HS-27A (cell line): ENCODE measurements around the gene DET1.
A peak's percentile ranks its signal among the peaks of the same experiment; 100 is the strongest.

ENCODE experiments used
- DNase-seq: peaks from one replicate; pipeline ENCODE4 v3.0.0-alpha.2; 2012; ENCODE audit warnings: low read depth, missing footprints

DET1 gene

DNA sequence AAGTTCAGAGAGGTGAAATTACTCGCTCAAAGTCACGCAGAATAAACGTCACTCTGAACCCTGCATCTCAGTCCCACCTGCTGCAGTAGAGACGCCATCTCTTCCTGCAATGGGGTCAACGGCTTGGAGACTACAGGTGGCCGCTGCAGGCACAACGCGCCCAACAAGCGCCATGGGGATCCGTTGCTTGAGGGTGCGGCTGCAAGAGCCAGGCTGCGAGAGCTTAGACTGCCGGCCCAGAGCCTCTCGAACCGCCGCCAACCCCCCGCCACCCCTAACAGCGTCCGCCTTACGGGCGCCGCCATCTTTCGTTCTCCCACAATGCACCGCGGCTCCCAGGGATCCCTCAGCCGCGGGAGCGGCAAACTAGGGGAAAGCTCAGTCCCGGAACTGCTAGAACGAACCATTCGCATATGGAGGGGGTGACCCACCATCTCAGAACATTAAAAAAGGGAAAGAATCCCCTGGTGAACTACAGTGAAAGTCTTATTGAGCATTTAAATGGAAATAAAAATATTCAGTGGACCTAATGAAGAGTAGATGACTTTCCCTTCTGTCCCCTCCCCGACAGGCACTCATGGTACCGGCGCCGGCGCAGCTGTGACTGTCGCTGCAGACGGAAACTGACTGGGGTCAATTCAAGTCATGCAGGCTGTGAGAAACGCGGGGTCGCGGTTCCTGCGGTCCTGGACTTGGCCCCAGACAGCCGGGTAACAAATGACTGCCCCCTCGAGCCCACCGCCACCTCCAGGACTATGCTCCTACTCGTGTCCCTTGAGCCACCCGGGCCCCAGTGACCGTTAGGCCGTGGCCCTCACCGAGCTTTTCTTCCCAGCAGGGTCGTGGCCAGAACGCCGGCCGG is 79.2 kb downstream of the DET1 start, which contains the start of the genes MRPL46 and MRPS11:
Gene MRPL46, minus strand, starts transcription at position 316 of the 862 bp plus-strand sequence. Its CDS starts 11 bp downstream, at position 305.
Gene MRPS11, plus strand, starts transcription at position 636 of the 862 bp plus-strand sequence. Its CDS starts 10 bp downstream, at position 646.
- peak; percentile 87 for DNase-seq

DNA sequence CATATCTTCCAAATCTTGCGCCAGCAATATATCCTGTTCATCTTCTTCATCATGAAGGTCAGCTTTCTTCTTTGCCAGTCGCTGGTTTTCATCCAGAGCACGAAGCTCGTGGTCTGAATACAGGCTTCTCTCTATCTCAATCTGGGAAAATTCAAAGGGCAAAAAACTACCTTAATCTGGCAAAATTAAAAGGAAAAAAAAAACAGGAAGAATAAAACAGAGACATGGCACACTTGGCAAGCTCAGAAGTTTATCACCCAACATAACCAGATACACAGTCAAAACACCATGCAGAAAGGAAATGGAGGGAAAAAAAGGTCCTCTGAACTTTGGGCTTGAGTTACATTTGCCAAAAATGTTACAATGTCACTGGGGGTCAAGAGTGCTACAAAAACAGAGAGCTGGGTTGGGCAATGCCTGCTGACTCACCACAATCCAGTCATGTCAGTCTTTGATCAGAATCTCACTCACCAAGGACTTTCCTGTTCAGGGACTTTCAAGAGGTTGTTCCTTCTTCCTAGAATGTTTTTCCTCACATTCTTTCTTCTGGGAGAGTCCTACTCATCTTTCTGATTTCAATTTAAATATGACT is 80.8 kb downstream of the DET1 start:
- DNase-seq, result peak; percentile 63

DNA sequence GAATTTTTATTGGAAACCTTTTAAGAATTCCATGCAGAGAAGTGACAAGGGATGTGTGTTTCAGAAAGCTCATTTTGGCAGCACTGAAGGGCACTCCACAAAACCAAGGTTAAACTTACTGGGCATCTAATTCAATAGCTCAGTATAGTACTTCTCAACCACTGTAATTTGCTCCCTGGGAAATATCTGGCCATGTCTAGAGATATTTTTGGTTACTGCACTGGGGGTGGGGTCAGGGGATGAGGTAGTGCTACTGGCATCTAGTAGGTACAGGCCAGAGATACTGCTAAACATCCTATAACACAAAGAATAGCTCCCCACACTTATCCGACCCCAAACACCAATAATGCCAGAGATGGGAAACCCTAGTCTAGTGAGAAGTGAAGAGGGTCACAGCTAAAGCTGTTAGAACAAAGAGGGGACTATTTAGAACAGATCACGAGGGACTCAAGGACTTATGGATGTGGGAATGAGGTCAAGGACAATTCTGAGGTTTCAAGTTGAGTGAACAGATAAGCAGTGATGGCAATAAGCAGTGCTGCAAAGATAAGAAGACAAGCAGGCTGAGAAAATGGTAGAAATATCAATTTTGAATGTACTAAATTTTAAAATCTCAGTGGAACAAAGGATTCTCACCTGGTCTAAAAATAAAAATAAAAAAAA is 82.5 kb downstream of the DET1 start:
- no peak for DNase-seq
